Endothelial cell of umbilical vein (primary cell): Measurements from ENCODE around the gene IQCN. TPM values are rescaled to one million over a fixed set of nuclear protein-coding genes. Genes with fewer than 3 reads are reported as not detected.

Experiments
- BruUV-seq: library from RNA; stranded (reverse); fragments of 400-500 nt; replicated peaks from 2 replicates; lab custom pipeline; 2021; lab: Mats Ljungman, UMichigan
- CTCF ChIA-PET: fragments of 300-600, 350-600 bp; sonication (Branson Sonifier 250); formaldehyde crosslinking; loops from one replicate; lab custom pipeline; 2021; ENCODE audit warnings: antibody characterized with exemption, inconsistent platforms; lab: Charles Lee
- POLR2A ChIA-PET: fragments of 300-600, 350-600 bp; sonication (Branson Sonifier 250); formaldehyde crosslinking; loops from one replicate; lab custom pipeline; 2021; ENCODE audit warnings: antibody characterized with exemption, inconsistent platforms; lab: Charles Lee
- DNase-seq: peaks from one replicate; pipeline ENCODE4 v3.0.0-alpha.2; 2011; ENCODE audit warnings: low read depth, low spot score
- FAIRE-seq: peaks from 2 replicates; lab custom pipeline; 2011; peaks lifted over from hg19 to GRCh38; lab: Jason Lieb, UNC
- H2AFZ ChIP-seq: 2 replicates; pipeline ENCODE4 v1.6.0; 2012; ENCODE audit warnings: low read depth, low read length, control low read depth, inconsistent platforms
- H3K27ac ChIP-seq: 2 replicates; pipeline ENCODE4 v1.5.1; 2011; ENCODE audit warnings: low read depth, mild to moderate bottlenecking, control low read depth, low read length, moderate library complexity; ENCODE audit not compliant: insufficient read depth
- H3K27me3 ChIP-seq, 2 experiments: 2 replicates each; pipeline versions ENCODE4 v1.6.0 to v1.6.1; 2011; ENCODE audit warnings: low read length in 2 of 2, mixed read lengths in 1 of 2; ENCODE audit not compliant: control insufficient read depth in 2 of 2, insufficient read depth in 2 of 2
- H3K36me3 ChIP-seq, 2 experiments: 2 replicates in 1 of 2; 3 replicates in 1 of 2; pipeline ENCODE4 v1.5.1; 2011; ENCODE audit warnings: low read length in 2 of 2, mild to moderate bottlenecking in 1 of 2, moderate library complexity in 1 of 2; ENCODE audit not compliant: control insufficient read depth in 2 of 2, insufficient read depth in 2 of 2; ENCODE audit errors: extremely low read depth in 1 of 2
- H3K4me1 ChIP-seq: 3 replicates; pipeline ENCODE4 v1.5.1; 2011; ENCODE audit warnings: mild to moderate bottlenecking, low read length; ENCODE audit not compliant: control insufficient read depth, insufficient read depth; ENCODE audit errors: extremely low read depth
- H3K4me2 ChIP-seq: 2 replicates; pipeline ENCODE4 v1.6.1; 2011; ENCODE audit warnings: low read length, control low read depth, mixed read lengths; ENCODE audit not compliant: insufficient read depth
- H3K4me3 ChIP-seq, 3 experiments: fragments of 200-600 bp in 1 of 3; sonication (generic), shearing (Covaris generic) in 1 of 3; replicated peaks in 1 of 3; 2 replicates each; pipeline ENCODE4 v1.5.1; 2011 to 2016; ENCODE audit warnings: control low read depth in 3 of 3, low read length in 3 of 3, mild to moderate bottlenecking in 2 of 3, inconsistent platforms in 1 of 3, low read depth in 1 of 3, moderate library complexity in 1 of 3; ENCODE audit not compliant: insufficient read depth in 1 of 3
- H3K79me2 ChIP-seq: 2 replicates; pipeline ENCODE4 v1.6.0; 2012; ENCODE audit warnings: low read length, inconsistent platforms; ENCODE audit not compliant: control insufficient read depth, insufficient read depth
- H3K9ac ChIP-seq: replicated peaks from 2 replicates; pipeline ENCODE3; 2011; ENCODE audit warnings: low read length, control low read depth; ENCODE audit not compliant: insufficient read depth; ENCODE audit errors: extremely low read depth
- H3K9me1 ChIP-seq: replicated peaks from 3 replicates; pipeline ENCODE4 v1.6.0; 2011; ENCODE audit warnings: mild to moderate bottlenecking, low read length; ENCODE audit not compliant: control insufficient read depth, insufficient read depth; ENCODE audit errors: extremely low read depth
- H3K9me3 ChIP-seq: replicated peaks from 2 replicates; pipeline ENCODE4 v1.5.1; 2012; ENCODE audit warnings: low read length, inconsistent platforms; ENCODE audit not compliant: control insufficient read depth, insufficient read depth
- H4K20me1 ChIP-seq: replicated peaks from 2 replicates; pipeline ENCODE3; 2011; ENCODE audit warnings: mild to moderate bottlenecking, low read length; ENCODE audit not compliant: control insufficient read depth, insufficient read depth; ENCODE audit errors: extremely low read depth
- EZH2 ChIP-seq: IDR thresholded peaks from 2 replicates; pipeline ENCODE4 v1.6.1; 2012; ENCODE audit warnings: borderline replicate concordance, low read depth, mild to moderate bottlenecking, moderate library complexity, low read length, inconsistent platforms; ENCODE audit not compliant: severe bottlenecking
- FOS ChIP-seq: IDR thresholded peaks from 2 replicates; pipeline ENCODE4 v1.6.1; 2011; ENCODE audit warnings: mild to moderate bottlenecking, low read length, moderate library complexity, borderline replicate concordance; ENCODE audit not compliant: insufficient read depth
- GATA2 ChIP-seq: IDR thresholded peaks from 2 replicates; pipeline ENCODE4 v1.7.0; 2011; ENCODE audit warnings: low read depth, mild to moderate bottlenecking, moderate library complexity, mixed read lengths, low read length; ENCODE audit not compliant: insufficient read length, insufficient read depth
- JUN ChIP-seq: IDR thresholded peaks from 2 replicates; pipeline ENCODE4 v1.6.1; 2011; ENCODE audit warnings: borderline replicate concordance, low read depth; ENCODE audit not compliant: insufficient read length, insufficient read depth
- MYC ChIP-seq: IDR thresholded peaks from one replicate; pipeline ENCODE4 v1.6.1; 2011; ENCODE audit warnings: mild to moderate bottlenecking, low read depth, low read length
- POLR2A ChIP-seq: IDR thresholded peaks from 2 replicates; pipeline ENCODE4 v1.6.1; 2012; ENCODE audit warnings: low read depth, mild to moderate bottlenecking, control low read depth, low read length
- POLR2AphosphoS5 ChIP-seq: IDR thresholded peaks from 2 replicates; pipeline ENCODE4 v1.6.1; 2012; ENCODE audit warnings: low read depth, mild to moderate bottlenecking, control low read depth, low read length, moderate library complexity; ENCODE audit not compliant: insufficient read depth
- dilution Hi-C: fragments of 300-500 bp; cut with MboI; formaldehyde crosslinking; loops from one replicate; pipeline ENCODE4 v1.15.0; 2019; ENCODE audit warnings: low sequenced_read_pairs; ENCODE audit not compliant: extremely low pct_ligation_motif_present
- intact Hi-C: fragments of 100-400 bp; cut with micrococcal nuclease; formaldehyde crosslinking; loops from one replicate; pipeline ENCODE4 v1.10.0; 2022
- polyA plus RNA-seq, 4 experiments: library from polyadenylated mRNA; depleted of rRNA in 3 of 4; stranded (reverse) in 3 of 4; unstranded in 1 of 4; fragments of >200 nt; gene quantifications; 2 replicates each; pipeline versions ENCODE4 v1.2.1 to v1.2.3, GENCODE V29; 2011 to 2012; ENCODE audit warnings: missing spikeins in 1 of 4
- total RNA-seq: library from RNA; stranded (reverse); gene quantifications from 2 replicates; pipeline ENCODE4 v1.2.3, GENCODE V29; 2021
- TF ChIP-seq, protein P1 (sequence below): IDR thresholded peaks from 2 replicates; pipeline ENCODE4 v1.6.1; 2011; ENCODE audit not compliant: insufficient read depth, insufficient read length
- TF ChIP-seq, protein P2 (sequence below), 2 donors: IDR thresholded peaks; 1 replicate in 1 of 2; 2 replicates in 1 of 2; pipeline ENCODE4 v1.5.1; 2011; ENCODE audit warnings: low read length in 2 of 2, mild to moderate bottlenecking in 2 of 2, moderate library complexity in 2 of 2, control low read depth in 1 of 2, inconsistent platforms in 1 of 2, low read depth in 1 of 2; ENCODE audit not compliant: insufficient read depth in 1 of 2; ENCODE audit errors: extremely low read depth in 1 of 2

Gene IQCN
- total and polyA plus RNA-seq, 2 donors (not counting 3 experiments of a cell fraction or from before 2014, with no cell fraction given), result 1.5 to 3.0 TPM

DNA sequence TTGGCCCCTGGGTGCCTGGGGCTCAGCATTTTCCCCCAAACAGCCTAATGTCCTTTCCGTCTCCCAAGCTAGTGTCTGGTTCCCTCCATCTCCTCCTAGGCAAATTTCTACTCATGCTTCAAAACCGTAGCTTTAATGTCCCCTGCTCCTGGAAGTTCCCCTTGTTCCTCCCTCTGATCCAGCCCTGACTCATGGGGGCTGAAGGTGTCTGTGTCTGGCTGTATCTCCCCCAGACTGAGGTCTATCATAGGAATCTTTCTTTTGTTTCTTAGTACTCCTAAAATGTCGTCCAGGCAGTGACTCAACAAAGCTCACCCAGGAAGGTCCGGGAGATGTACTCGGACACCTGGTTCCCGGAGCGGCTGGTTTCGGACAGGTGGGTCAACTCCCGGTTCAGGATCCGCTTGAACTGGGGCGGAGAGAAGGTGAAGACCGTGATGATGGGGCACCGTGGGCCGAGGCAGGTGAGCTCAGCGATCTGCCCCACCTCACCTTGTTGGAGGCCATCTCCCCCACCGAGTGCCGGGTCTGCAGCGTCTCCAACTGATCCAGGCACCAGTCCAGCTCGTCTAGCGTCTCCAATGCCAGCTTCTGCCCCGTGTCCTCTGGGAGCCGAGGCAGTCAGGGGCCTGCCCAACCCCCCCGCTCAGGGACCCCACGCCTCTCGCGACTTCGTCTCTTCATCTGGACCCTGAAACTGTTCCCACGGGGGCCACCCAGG, 54.2 kb downstream of the IQCN start:
- no peaks in the 10 kb centered on the region for H3K9me3 ChIP-seq
- H3K27ac ChIP-seq, result no peak overlapping the region
- BruUV-seq, result no TSS peak
- ChIA-PET CTCF (interaction anchor here (1.1 to 3.9 kb wide), 6 partner anchors 12 to 109 kb away, joined by 3 to 18 read pairs (median 4); no protein-coding TSS in a partner anchor), POLR2A (no interaction called here)
- H3K9ac ChIP-seq, result no peak overlapping the region
- DNase-seq (no peak), FAIRE-seq (no peak)
- TF ChIP-seq JUN (no peak), MYC (no peak), POLR2A (no peak), GATA2 (no peak), POLR2AphosphoS5 (no peak), FOS (no peak), EZH2 (no peak)
- TF ChIP-seq, protein P1, sequence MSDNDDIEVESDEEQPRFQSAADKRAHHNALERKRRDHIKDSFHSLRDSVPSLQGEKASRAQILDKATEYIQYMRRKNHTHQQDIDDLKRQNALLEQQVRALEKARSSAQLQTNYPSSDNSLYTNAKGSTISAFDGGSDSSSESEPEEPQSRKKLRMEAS, result no peak
- TF ChIP-seq, protein P2, sequence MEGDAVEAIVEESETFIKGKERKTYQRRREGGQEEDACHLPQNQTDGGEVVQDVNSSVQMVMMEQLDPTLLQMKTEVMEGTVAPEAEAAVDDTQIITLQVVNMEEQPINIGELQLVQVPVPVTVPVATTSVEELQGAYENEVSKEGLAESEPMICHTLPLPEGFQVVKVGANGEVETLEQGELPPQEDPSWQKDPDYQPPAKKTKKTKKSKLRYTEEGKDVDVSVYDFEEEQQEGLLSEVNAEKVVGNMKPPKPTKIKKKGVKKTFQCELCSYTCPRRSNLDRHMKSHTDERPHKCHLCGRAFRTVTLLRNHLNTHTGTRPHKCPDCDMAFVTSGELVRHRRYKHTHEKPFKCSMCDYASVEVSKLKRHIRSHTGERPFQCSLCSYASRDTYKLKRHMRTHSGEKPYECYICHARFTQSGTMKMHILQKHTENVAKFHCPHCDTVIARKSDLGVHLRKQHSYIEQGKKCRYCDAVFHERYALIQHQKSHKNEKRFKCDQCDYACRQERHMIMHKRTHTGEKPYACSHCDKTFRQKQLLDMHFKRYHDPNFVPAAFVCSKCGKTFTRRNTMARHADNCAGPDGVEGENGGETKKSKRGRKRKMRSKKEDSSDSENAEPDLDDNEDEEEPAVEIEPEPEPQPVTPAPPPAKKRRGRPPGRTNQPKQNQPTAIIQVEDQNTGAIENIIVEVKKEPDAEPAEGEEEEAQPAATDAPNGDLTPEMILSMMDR (IDR thresholded peaks at IDR 0.05; ENCODE audit: extremely low read depth in 1 of 2, insufficient read depth in 1 of 2, low read depth in 1 of 2, low read length in 2 of 2), result no peak
- no peak overlapping the region for H3K4me3 ChIP-seq
- H3K36me3 ChIP-seq, result no peaks in the 10 kb centered on the region
- H3K9me1 ChIP-seq, result no peaks in the 10 kb centered on the region
- dilution Hi-C loops (no loop called here), intact Hi-C loops (no loop called here)
- no peaks in the 10 kb centered on the region for H4K20me1 ChIP-seq
- H3K4me2 ChIP-seq, result no peak overlapping the region
- H3K27me3 ChIP-seq, result peaks cover 2% of the 10 kb centered on the region in 2 experiments
- no peaks in the 10 kb centered on the region for H3K79me2 ChIP-seq
- peaks cover 5% of the 10 kb centered on the region for H3K4me1 ChIP-seq
- no peak overlapping the region for H2AFZ ChIP-seq
